ENCODE results near the gene DESI2.
A peak's percentile ranks its signal among the peaks of the same experiment; 100 is the strongest.

DESI2 gene

DNA sequence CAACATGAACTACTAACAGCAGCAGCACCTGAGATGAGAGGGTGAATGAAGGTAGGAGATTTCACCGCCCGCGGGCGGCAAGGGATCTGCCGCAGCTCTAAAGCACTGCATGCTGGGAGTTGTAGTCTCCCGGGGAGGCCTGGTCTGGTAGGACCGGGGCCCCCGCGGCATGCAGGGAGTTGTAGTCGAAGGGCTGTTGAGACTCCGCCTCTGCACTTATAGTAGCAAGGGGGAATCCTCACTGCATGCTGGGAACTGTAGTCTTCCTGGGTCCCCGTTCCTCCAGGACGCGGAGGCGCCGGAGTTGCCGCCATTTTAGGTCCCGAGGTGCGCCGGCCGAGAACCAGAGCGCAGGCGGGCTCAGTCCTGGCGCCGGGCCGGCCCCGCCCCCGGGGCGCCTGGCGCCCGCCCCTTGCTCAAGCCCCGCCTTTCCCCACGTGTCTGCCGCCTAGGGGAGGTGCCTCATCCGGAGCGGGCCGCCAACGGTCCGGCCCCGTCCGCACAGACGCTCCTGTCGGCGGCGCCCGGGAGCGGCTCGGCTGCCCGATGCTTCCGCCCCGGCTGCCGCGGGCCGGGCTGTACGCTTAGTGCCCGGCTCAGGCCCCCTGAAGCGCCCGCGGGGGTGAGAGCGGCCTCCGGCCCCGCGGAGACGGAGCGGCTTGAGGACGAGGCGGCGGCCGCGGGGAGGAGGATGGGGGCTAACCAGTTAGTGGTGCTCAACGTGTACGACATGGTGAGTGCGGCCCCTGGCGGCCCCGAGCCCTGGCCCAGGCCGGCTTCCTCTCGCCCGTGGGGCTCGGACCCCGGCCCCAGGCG lies at the start of gene DESI2:
TSS of gene DESI2 (plus strand) at position 504 of the 816 bp plus-strand sequence. CDS start at position 692, 188 bp downstream.
- no peak for TF ChIP-seq ZNF274 (IDR thresholded peaks at IDR 0.05; ENCODE audit: low read depth, low read length)
- H3K4me3 ChIP-seq (ENCODE audit: low read length): peak within 1 kb of the TSS; percentile 84

DNA sequence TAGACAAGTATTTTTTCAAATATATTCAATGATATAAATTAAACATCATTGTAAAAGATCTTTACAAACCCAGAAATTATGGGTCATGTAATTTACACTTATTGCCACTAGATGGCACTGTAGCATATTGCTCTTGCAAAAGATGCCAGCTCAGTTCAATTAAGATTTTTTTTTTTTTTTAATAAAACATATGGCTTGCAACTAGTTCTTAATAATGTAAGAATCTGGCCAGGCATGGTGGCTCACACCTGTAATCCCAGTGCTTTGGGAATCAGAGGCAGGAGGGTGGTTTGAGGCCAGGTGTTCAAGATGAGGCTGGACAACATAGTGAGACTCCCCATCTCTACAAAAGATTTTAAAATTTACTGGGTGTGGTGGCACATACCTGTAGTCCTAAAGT lies 49.4 kb upstream of the DESI2 start:
- no peak overlapping the region for H3K4me3 ChIP-seq (ENCODE audit: low read length)
- TF ChIP-seq ZNF274 (IDR thresholded peaks at IDR 0.05; ENCODE audit: low read depth, low read length): no peak

DNA sequence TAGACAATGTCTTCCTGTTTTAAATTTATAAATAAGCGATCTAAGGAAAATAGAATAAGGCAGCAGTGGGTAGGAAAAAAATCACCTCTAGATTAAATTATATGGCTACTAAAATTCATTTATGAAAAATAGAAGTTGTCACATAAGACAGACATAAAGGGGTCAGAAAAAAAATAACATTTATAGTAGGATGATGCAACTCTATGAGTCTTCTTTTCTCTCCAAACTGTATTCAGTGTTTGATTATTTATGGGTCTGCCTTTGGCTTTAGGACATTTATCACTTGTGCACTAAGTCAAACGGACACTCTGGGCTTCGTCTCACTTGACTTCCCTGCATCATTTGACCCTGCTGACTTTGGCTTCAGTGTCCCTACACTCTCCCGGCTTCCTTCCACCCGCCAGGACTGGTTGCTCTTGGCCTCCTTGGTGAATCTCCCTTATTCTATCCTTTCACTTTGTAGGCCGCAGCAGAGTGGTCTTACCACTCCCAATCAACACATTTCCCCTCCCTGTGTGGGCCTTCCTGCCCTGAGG lies 47.0 kb upstream of the DESI2 start:
- no peak overlapping the region for H3K4me3 ChIP-seq (ENCODE audit: low read length)
- no peak for TF ChIP-seq ZNF274 (IDR thresholded peaks at IDR 0.05; ENCODE audit: low read depth, low read length)

DNA sequence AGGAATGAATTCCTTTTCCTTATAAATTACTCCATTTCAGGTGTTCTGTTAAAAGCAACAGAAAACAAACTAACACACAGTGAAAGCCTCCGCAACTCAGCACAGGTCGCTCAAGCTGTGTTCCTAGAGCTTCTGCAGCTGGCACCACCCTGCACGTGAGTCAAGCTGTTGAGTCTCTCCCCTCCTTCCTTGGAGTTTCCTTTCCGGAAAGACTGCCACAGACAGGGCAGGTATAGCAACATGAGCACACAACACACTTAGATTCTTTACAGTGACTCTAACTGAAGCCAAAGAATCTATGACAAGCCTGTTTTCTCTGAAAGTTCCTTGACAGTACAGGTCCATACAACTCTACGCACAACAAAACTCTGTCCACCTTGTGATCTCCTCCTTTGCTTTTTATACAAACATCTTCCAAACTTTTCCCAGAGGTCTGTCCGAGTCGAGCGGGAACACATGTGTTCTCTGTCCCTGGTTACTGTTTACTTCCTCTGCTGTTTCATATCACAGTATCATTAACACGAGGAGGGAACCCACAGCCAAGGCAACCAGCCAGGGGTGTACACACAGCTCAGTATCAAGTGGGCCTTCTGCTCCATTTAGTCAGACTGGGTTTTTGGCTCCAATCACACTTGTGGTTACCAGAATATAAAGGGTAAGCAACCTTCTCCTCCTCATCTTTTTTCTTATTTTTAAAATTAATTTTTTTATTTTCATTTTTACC lies 38.7 kb upstream of the DESI2 start:
- no peak overlapping the region for H3K4me3 ChIP-seq (ENCODE audit: low read length)
- TF ChIP-seq ZNF274 (IDR thresholded peaks at IDR 0.05; ENCODE audit: low read depth, low read length): no peak

DNA sequence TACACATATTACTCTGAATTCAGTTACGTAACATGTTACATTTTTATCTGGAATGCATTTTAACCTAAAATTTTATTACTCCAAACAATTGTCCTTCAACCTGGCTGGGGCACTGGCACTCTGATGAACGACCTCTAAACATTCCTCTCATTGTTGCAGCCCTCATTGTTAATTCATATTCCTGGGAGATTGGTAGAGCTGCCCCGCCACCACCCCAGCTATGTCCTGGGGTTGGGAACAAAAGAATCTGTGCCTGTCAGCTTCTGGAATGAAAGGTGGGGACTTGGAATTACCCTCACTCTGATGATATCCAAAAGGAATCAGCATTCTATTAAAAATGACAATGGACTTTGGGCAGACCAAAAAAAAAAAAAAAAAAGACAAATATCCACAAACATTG lies 38.0 kb upstream of the DESI2 start:
- no peak overlapping the region for H3K4me3 ChIP-seq (ENCODE audit: low read length)

DNA sequence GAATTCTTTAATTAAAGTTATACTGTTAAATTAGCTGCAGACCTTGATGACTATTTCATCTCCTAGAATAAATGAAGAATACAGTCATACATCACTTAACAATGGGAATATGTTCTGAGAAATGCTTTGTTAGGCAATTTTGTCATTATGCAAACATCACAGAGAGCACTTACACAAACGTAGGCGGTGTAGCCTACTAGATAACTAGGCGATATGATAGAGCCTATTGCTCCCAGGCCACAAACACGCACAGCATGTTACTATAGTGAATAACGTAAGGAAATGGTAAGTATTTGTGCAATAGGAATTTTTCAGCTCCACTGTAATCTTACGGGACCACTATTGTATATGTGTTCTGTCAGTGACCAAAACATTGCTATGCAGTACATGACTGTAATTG lies 37.6 kb upstream of the DESI2 start:
- TF ChIP-seq ZNF274 (IDR thresholded peaks at IDR 0.05; ENCODE audit: low read depth, low read length): no peak
- H3K4me3 ChIP-seq (ENCODE audit: low read length): no peak overlapping the region

More for the DNA sequence above, 38.0 kb upstream of the DESI2 start:
- TF ChIP-seq ZNF274 (IDR thresholded peaks at IDR 0.05; ENCODE audit: low read depth, low read length): no peak

DNA sequence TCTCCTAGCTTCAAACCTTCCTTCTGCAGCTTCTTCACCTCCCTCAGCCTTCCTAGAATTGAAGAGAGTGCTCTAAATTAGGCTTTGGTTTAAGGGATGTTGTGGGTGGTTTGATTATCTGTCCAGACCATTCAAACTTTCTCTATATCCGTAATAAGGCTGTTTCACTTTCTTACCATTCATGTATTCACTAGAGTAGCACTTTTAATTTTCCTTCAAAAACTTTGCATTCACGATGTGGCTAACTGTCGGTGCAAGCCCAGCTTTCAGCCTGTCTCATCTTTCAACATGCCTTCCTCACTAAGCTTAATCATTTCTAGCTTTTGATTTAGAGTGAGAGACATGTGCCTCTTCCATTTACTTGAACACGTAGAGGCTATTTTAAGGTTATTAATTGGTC lies 26.2 kb upstream of the DESI2 start:
- no peak overlapping the region for H3K4me3 ChIP-seq (ENCODE audit: low read length)
- no peak for TF ChIP-seq ZNF274 (IDR thresholded peaks at IDR 0.05; ENCODE audit: low read depth, low read length)

DNA sequence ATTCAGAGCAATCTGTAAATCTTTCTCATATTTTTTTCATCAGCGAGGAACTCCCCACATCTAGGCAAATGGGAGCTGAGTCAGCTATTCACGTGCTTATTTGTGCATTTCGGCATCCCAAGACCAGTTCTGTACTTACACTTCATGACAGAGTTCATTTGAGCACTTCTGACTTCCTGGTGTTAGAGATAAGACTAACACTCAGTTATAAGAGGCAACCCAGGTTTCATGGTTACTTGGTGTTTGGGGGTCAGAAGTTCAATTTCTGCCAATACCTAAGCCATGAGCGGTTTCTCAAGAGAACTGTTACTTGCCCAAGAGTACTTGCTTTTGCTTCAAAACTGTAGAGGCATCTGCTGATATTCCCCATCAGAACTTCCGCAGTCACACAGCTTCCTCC lies 24.1 kb upstream of the DESI2 start:
- TF ChIP-seq ZNF274 (IDR thresholded peaks at IDR 0.05; ENCODE audit: low read depth, low read length): no peak
- H3K4me3 ChIP-seq (ENCODE audit: low read length): no peak overlapping the region

DNA sequence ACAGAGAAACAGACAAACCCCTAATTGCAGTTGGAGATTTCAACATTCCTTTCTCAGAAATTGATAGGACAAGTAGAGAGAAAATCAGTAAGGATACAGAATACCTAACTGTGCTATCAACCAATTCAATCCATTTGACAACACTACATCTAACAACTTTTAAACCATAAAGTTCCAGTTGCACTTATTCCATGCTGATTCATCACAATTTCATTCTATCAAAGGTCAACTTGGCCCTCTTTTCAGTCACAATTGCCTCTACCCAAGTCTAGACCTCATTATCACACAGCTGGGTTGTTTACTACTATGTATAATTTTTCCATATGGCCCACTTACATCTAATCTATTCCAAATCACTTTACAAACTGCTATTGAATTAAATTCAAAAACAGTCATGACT lies 19.8 kb upstream of the DESI2 start:
- TF ChIP-seq ZNF274 (IDR thresholded peaks at IDR 0.05; ENCODE audit: low read depth, low read length): no peak
- H3K4me3 ChIP-seq (ENCODE audit: low read length): no peak overlapping the region

DNA sequence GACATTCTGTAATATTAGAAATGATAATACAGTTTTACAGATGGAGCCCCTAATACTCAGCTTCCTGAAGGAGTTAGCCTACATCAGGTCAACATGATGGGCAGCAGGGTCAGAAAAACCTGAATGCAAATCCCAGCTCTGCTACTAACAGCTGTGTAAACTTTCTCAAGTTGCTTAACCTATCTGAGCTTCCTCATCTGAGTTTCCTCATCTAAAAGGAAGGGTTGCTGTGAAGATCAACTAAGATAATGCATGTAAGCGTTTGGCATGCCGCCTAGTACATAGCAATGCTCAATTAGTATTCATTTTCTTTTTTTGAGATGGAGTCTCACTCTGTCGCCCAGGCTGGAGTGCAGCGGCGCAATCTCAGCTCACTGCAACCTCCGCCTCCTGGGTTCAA lies 18.4 kb upstream of the DESI2 start:
- no peak overlapping the region for H3K4me3 ChIP-seq (ENCODE audit: low read length)
- no peak for TF ChIP-seq ZNF274 (IDR thresholded peaks at IDR 0.05; ENCODE audit: low read depth, low read length)

DNA sequence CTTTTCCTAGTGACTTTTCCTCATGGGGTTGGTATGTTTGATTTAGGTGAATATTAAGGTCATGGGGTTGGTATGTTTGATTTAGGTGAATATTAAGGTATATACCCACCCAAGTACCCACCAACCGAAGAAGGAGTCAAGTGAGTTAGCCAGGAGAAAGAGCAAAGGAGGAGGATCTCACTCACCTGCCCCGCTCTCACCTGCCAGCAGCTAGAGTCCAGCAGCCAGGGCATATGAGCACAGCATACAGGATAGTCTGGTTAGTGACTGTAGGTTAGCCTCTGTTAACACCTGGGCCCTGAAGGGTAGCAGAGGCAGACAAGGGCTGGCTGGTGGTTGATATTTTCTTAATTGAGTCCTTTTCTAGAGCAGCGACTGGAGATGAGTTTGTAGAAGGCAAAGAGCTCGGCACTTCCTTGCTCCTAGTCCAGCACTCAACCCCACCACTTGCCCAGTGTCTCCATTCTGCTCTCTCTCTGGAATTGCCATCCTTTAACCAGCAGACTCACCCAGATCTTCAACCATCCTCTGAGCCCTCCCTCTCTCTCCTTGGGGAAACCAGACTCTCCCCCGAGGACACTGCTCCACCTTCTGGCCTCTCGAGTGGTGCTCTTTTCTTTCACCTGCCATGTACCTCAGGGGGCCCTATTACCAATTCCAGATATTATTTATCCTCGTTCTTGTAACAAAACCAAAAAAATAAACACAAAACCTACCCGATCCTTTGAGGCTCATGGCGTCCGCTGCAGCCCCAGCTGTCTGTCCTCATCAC lies 16.3 kb upstream of the DESI2 start:
- no peak for TF ChIP-seq ZNF274 (IDR thresholded peaks at IDR 0.05; ENCODE audit: low read depth, low read length)
- H3K4me3 ChIP-seq (ENCODE audit: low read length): no peak overlapping the region

DNA sequence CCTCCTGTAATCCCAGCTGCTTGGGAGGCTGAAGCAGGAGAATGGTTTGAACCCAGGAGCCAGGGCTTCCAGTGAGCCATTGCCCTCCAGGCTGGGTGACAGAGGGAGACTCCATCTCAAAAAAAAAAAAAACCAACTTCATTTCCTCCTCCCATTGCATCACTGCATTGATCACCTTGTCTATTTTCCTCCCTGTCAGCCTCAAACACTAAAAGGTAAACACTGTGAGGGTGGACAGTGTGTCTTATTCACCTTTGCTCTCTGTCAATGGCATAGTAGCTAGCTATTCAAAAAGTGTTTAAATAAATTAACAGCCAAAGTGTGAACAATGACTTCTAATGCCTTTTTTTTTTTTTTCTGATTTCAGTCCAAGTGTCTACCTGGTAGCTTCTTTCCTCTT lies 13.4 kb upstream of the DESI2 start:
- no peak for TF ChIP-seq ZNF274 (IDR thresholded peaks at IDR 0.05; ENCODE audit: low read depth, low read length)
- H3K4me3 ChIP-seq (ENCODE audit: low read length): no peak overlapping the region

DNA sequence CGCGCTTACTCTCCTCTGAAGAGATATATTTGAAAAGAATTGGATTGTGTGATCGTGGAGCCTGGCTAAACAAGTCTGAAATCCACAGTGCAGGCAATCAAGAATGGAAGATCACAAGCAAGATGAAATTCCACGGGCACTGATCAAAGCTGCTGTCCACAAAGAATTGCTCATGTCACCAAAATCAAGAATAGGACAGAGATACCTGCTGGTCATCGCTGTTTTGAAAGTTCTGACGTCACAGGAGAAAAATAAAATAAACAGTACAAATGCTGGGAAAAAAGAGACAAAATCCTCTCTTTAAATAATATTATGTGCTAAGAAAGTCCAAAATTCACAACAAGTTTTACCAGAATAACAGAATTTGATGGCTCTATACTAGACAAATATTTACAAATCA lies 12.0 kb upstream of the DESI2 start:
- no peak overlapping the region for H3K4me3 ChIP-seq (ENCODE audit: low read length)
- no peak for TF ChIP-seq ZNF274 (IDR thresholded peaks at IDR 0.05; ENCODE audit: low read depth, low read length)

DNA sequence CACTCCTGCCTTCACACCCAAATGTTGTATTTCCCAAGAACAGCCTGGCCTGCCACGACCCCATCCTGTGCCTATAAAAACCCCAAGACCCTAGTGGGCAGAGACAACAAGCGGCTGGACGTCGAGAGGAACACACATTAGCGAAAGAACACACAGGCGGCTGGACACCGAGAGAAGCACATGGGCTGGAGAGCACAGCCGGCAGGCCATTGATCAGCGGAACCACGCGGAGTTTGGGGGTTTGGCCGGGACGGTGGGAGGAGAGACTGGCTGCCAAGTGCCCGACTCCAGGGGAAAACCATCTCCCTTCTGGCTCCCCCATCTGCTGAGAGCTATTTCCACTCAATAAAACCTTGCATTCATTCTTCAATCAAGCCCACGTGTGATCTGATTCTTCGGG lies 10.4 kb upstream of the DESI2 start:
- no peak overlapping the region for H3K4me3 ChIP-seq (ENCODE audit: low read length)
- no peak for TF ChIP-seq ZNF274 (IDR thresholded peaks at IDR 0.05; ENCODE audit: low read depth, low read length)

All from GM08714 (cell line).